GM18951 (cell line): ENCODE data around the gene FRMPD2.
"Not testable (repeated sequence)": the region's sequence is repeated elsewhere in the genome, so short reads cannot be mapped to it uniquely, and the experiment has no call there.

Experiments
- POLR2A ChIP-seq: IDR thresholded peaks from 4 replicates; pipeline ENCODE4 v1.6.1; 2011; ENCODE audit warnings: mild to moderate bottlenecking; ENCODE audit not compliant: insufficient read length, insufficient read depth; ENCODE audit errors: extremely low read depth
- in situ Hi-C: fragments of 300-500 bp; cut with MboI; formaldehyde crosslinking; loops from one replicate; pipeline ENCODE4 v1.12.0; 2022; ENCODE audit warnings: low sequenced_read_pairs, mixed read lengths, inconsistent platforms; ENCODE audit not compliant: unreplicated experiment

Gene FRMPD2

DNA sequence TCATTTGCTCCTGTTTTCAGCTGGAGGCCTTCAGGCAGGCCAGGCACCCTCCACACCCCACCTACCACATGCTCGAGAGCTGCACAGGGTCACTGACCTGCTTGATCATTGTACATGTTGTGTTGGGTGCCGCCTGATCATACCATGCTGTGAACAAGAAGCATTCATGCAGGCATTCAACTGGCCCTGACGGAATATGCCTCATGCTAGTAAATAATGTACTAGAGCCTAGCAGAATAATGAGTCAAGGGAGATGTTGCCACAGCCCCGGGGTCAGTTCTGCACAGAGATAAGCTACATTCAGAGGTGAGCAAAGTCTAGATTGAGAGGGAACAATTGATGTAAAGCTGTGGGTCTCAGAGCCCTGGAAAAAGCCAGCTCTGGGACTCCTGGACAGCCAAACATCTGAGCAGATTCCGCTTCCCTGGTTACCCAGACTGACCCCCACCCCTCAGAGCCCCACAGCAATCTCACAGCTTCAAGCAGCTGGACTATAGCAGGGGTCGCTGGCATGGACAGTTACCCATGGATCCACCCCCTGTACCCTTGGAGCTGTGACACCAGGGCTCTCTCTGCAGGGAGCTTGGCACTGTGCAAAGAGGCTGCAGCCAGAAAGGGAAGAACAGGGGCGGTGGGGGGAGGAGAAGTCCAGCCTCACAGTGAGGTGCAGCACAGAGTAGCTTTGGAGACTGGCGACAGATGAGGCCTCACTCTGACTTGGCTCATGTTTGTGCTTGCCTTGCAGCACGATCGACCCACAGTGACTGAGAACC lies 86.6 kb downstream of the FRMPD2 start:
- no peak for TF ChIP-seq POLR2A
- in situ Hi-C loops, result no loop called here

DNA sequence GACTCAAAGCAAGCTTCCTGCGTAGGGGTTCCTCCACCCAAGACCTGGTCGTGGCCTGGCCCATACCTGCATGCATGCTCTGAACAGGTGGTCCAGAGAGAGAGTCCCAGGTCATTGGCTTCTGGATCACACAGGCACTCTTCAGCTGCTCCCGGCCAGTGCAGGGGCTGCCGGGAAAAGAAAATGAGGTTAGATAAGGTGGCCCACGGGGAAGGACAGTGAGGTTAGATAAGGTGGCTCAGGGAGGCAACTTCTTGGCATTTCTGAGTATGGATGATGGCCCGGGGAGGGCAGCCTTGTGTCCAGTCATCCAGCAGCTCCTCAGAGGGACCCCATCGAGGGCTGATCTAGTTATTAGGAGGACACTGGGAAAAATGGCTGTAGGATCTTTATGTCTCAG lies 87.4 kb downstream of the FRMPD2 start:
- in situ Hi-C loops, result no loop called here
- TF ChIP-seq POLR2A, result no peak

DNA sequence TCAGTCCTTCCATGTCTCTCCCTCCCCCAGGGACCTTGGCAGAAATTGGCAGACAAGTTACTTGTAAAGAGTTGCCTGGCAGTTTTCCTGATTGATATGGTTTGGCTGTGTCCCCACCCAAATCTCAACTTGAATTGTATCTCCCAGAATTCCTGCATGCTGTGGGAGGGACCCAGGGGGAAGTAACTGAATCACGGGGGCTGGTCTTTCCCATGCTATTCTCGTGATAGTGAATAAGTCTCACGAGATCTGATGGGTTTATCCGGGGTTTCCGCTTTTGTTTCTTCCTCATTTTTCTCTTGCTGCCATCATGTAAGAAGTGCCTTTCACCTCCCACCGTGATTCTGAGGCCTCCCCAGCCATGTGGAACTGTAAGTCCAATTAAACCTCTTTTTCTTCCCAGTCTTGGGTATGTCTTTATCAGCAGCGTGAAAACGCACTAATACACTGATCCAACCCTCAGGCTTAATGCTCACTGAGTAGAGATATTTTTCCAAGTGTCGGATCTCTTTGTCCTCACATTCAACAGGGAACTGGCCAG lies 88.2 kb downstream of the FRMPD2 start:
- in situ Hi-C loops, result not testable (repeated sequence)

GRCh38 chr10:48184224-48184623 lies 90.3 kb downstream of the FRMPD2 start:
- TF ChIP-seq POLR2A, result no peak
- in situ Hi-C loops, result no loop called here

- in situ Hi-C loops, result not testable (repeated sequence)
Observed at GRCh38 chr10:48172715-48173114, 101.8 kb downstream of the FRMPD2 start.

DNA sequence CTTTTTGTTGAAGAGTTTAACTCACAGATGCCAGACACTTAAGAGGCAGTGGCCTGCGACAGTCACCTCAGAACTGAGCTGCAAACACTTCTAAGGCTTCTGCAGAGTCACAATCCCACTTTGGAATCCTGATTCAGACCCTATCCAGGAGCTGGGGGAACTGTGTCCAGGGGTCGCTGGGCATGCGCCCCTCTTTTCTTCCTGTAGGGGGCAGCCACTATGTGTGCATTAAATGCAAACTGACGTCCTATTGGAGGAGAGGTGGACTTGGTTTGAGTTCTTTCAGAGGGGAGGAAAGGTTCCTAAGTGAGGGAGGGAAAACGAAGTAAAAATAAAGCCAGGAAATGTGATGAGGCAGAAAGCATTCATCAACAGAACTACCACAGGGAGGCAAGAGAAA lies 113.8 kb downstream of the FRMPD2 start:
- in situ Hi-C loops, result not testable (repeated sequence)

DNA sequence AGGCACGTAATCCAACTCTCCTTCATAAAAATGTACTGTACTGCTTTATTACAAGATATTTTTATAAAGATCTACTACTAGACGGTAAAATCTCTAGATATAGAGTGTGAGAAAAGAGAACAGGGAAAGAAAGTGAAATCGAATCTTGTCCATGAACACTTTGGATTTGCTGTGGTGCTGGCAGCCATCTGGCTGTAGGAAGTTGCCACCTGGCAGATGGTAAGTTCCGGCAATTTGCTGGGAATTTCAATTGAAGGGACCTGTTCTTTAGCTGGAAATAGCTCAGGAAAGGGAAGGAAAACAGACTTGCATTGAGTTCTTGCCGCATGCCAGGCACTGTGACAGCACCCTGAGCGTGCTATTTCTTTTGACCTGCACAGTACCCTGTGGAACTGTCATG lies 114.3 kb downstream of the FRMPD2 start:
- in situ Hi-C loops, result not testable (repeated sequence)

DNA sequence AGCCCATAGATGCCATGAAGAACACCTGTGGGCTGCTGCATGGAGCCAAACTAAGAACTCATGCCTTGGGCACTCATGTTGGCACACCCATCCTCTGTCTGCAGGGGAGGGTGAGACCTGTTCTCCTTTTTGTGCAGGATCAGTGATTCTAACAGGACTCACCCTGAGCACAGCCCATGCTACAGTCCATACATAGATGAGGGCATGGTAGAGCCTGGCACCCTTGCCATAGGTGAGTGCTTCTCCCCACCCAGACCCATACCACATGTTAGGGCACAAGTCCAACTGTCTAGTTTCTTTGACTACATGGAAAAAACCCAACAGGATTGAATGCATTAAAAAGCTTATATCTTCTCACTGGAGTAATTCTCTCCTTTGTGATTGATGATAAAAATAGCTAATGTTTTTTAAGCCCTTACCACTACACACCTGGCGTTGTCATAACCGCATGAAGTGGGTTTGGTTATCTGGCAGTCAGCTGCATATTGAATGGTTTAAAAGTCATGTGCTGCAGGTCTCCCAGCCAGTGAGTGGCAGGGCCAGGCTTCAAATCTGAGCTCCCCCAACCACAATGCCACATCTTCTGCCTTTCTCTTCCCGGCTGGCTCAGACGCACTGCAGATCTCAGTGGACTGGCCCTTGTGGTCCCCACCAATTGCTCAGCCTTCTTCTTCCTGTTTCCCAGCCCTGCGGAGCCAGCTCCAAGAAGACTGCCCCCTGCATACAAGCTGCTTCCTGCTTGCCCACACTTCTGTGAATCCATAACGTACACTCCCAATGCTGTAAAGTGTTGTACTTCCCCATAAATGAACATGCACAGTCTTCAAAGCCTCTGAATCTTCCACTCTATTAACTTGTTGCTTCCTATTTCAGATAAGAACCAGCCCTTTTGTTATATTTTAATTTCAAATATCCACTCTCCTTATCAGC lies 120.0 kb downstream of the FRMPD2 start:
- in situ Hi-C loops, result not testable (repeated sequence)

DNA sequence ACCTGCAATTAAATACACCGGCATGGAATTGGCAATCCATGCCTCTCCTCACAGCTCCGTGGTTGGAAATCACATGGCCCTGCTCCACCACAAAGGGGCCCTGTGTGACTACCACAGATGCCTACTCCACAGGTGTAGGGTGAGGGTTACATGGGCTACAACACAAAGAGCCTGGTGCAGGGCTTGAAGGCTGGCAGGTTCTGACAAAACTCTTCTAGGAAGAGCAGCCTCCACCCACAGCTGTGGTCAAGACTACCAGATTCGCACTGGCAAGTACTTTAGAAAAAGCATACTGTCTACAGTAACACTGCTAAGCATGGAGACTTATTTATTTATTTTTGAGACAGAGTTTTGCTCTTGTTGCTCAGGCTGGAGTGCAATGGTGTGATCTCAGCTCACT lies 126.9 kb downstream of the FRMPD2 start:
- in situ Hi-C loops, result not testable (repeated sequence)

DNA sequence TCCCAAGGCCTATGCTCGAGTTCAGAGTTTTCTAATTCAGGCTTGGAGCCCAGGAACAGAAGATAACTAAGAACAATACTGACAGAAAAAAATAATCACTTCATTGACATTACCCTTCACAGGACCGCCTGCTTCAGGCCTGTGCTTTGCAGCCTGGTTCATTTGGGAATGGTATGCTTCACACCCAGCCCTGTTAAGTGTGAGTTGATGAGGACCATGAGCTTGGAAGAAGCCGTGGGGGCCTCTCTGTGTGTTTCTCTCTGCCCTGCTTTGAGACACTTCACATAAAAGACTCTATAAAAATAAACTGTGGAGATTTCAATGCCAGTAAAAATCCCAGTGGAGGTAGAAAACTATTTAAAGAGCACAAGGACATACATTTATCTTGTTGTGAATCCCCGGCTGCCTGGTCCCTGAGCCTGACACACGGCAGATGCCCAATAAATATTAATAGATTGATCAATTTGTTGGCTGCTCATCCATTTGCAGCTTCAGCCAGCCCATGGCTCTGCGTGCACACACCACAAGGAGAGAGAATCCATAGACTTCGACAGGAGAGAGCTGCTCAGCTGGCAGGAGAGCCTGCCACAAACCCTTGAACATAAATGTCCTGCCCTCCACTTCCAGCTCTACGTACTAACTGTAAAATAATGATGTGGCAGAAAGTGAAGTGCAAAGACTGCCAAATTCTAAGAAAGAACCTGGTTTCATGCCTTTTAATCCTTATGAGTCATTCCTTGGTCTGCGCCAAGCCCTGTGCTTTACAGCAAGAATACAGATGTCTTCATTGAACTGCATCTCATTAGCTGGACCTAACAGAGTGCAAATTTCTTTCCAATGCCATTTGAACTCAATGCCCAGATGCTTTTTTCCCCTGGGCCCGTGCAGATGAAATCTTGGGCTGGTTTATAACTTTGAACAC lies 130.5 kb downstream of the FRMPD2 start:
- in situ Hi-C loops, result not testable (repeated sequence)

DNA sequence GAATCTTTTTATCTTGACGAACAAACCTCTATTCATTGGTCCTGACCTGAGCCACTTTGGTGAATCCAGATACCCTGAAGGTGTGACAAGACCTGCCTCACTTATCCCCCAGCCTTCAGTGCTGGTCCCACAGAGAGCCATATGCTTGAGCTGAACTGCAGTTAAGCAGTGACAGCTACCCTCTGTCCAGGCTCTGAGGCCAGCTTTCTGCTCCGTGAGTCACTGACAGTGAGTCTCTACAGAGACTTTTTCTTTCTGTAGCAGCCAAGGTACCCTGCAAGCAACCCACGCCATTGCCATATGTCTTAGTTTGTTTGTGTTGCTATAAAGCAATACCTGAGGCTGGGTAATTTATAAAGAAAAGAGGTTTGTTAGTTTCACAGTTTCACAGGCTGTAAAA lies 133.5 kb downstream of the FRMPD2 start:
- in situ Hi-C loops, result not testable (repeated sequence)

DNA sequence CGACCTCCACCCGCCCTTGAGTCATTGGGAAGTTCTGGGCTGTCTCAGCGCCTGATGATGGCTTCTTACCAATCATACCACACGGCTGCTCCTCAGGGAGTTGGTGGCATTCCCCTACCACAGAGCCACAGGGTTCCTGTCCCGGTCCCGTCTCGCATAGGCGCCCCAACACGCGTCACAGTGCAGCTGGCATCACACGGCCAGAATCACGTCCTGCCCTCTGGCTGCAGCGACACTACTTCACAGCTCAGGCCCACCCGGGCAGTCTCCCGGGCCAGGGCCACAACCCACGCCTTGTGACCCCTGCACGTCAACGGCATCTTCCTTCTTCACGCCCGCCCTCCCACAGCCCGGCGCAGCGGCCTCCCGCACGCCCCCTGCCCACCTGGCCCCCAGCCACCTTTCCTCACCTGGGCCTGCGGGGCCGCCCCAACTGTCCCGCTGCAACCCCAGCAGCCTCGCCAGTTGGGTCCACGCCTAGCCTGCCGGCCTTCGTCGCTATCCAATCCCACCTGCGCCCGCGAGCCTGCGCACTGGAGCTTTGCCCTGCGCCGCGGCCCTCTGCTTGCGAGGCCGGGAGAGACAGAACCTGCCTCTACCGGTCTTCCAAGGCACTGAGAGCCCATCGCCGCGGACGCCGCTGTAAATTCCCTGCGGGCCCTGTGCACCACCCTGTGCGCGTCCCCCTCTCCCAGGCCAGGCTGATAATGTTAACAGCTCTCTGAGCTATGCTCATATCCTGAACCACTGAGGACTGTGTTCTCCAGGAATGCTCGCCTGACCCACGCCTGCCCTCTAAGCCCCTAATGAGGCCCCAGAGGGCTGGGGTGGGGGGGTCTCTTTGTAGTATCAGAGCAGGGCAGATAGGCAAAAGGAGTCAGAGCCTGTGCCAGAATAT lies 134.3 kb downstream of the FRMPD2 start:
- in situ Hi-C loops, result not testable (repeated sequence)

DNA sequence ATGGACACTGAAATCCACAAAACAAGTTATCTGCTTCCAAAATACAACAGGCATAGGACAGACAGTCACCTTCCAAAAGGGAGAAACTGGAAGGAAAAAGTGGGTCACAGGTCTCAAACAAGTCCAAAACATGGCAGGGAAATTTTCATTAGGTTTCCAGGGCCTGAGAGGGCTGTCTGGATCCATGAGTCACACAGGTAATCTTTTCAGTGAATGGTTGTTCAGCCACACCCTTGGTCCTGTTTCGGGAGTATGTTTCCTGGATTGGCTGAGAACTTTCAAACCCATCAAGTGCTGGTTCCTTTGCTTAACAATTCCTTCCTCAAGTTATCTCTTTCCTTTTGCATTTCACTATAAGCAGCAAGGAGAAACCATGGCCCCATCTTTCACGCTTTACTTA lies 145.5 kb downstream of the FRMPD2 start:
- in situ Hi-C loops, result not testable (repeated sequence)

- in situ Hi-C loops, result not testable (repeated sequence)
Observed at GRCh38 chr10:48126251-48126650, 148.2 kb downstream of the FRMPD2 start.

- in situ Hi-C loops, result not testable (repeated sequence)
Observed at GRCh38 chr10:48125631-48126030, 148.9 kb downstream of the FRMPD2 start.

DNA sequence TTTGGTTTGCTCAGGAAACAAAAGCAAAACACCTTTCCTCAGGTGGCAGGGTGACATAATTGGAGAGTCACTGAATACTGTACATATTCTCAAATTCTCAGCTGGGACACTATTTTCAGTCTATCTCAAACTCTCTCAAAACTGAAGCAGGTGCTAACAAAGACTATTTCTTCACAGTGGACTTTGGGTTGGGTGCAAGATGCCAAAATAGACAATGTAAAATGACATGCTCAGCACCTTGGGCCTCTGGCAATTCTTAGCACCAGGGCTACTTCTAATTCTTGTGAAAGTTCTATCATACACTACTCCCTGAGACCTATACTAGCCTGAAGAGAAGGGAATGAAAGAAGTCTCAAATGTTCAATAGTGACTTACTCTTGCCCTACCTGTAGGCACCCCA lies 151.9 kb downstream of the FRMPD2 start:
- in situ Hi-C loops, result not testable (repeated sequence)

- in situ Hi-C loops, result not testable (repeated sequence)
Observed at GRCh38 chr10:48110277-48110676, 164.2 kb downstream of the FRMPD2 start.
